Kidney epithelial cell (primary cell): ENCODE measurements around the gene CLIC3. TPM values are rescaled to one million over a fixed set of nuclear protein-coding genes. Genes with fewer than 3 reads are reported as not detected.

Experiments
- DNase-seq: peaks from one replicate; pipeline ENCODE4 v3.0.0-alpha.2; 2010; ENCODE audit warnings: low read depth
- H3K27me3 ChIP-seq: 2 replicates; pipeline ENCODE4 v1.6.0; 2011; ENCODE audit warnings: low read length; ENCODE audit not compliant: control insufficient read depth, insufficient read depth
- H3K36me3 ChIP-seq: 2 replicates; pipeline ENCODE4 v1.5.1; 2011; ENCODE audit warnings: low read length; ENCODE audit not compliant: control insufficient read depth, insufficient read depth
- H3K4me3 ChIP-seq: 2 replicates; pipeline ENCODE4 v1.5.1; 2011; ENCODE audit warnings: low read depth, mild to moderate bottlenecking, control low read depth, low read length
- total RNA-seq: library from RNA; depleted of rRNA; stranded (reverse); fragments of >200 nt; gene quantifications from 2 replicates; pipeline ENCODE4 v1.2.3, GENCODE V29; 2015
- TF ChIP-seq, protein P1 (sequence below): IDR thresholded peaks from 2 replicates; pipeline ENCODE4 v1.5.1; 2011; ENCODE audit warnings: mild to moderate bottlenecking, moderate library complexity, low read length, control low read depth, inconsistent platforms; ENCODE audit not compliant: insufficient read depth, poor library complexity, severe bottlenecking

Gene CLIC3
- total RNA-seq, 1 donor from 2014 or later: not detected

GRCh38 chr9:137015976-137016375 lies 19.6 kb upstream of the CLIC3 start:
- no peaks in the 10 kb centered on the region for H3K36me3 ChIP-seq
- no peaks in the 10 kb centered on the region for H3K27me3 ChIP-seq
- TF ChIP-seq, protein P1, sequence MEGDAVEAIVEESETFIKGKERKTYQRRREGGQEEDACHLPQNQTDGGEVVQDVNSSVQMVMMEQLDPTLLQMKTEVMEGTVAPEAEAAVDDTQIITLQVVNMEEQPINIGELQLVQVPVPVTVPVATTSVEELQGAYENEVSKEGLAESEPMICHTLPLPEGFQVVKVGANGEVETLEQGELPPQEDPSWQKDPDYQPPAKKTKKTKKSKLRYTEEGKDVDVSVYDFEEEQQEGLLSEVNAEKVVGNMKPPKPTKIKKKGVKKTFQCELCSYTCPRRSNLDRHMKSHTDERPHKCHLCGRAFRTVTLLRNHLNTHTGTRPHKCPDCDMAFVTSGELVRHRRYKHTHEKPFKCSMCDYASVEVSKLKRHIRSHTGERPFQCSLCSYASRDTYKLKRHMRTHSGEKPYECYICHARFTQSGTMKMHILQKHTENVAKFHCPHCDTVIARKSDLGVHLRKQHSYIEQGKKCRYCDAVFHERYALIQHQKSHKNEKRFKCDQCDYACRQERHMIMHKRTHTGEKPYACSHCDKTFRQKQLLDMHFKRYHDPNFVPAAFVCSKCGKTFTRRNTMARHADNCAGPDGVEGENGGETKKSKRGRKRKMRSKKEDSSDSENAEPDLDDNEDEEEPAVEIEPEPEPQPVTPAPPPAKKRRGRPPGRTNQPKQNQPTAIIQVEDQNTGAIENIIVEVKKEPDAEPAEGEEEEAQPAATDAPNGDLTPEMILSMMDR: no peak
- no peak overlapping the region for H3K4me3 ChIP-seq
- DNase-seq: no peak

- H3K4me3 ChIP-seq: no peak overlapping the region
- no peaks in the 10 kb centered on the region for H3K27me3 ChIP-seq
- no peaks in the 10 kb centered on the region for H3K36me3 ChIP-seq
- no peak for DNase-seq
- TF ChIP-seq, protein P1: no peak
Measured at GRCh38 chr9:137015540-137015930, 19.2 kb upstream of the CLIC3 start.

GRCh38 chr9:137014776-137015539 lies 18.6 kb upstream of the CLIC3 start:
- Histone ChIP-seq H3K36me3 (no peaks in the 10 kb centered on the region), H3K4me3 (no peak overlapping the region), H3K27me3 (no peaks in the 10 kb centered on the region)
- TF ChIP-seq, protein P1: no peak
- DNase-seq: no peak

- no peaks in the 10 kb centered on the region for H3K36me3 ChIP-seq
- TF ChIP-seq, protein P1: no peak
Measured at GRCh38 chr9:137014166-137014565, 17.8 kb upstream of the CLIC3 start.

GRCh38 chr9:137013571-137013940 lies 17.2 kb upstream of the CLIC3 start:
- no peaks in the 10 kb centered on the region for H3K36me3 ChIP-seq
- no peak for DNase-seq
- TF ChIP-seq, protein P1: no peak
- H3K4me3 ChIP-seq: no peak overlapping the region
- no peaks in the 10 kb centered on the region for H3K27me3 ChIP-seq

More at GRCh38 chr9:137014166-137014565, 17.8 kb upstream of the CLIC3 start:
- Histone ChIP-seq H3K27me3 (no peaks in the 10 kb centered on the region), H3K4me3 (no peak overlapping the region)
- DNase-seq: no peak
